Naive thymus-derived CD4-positive, alpha-beta T cell (primary cell): ENCODE results near the gene AIMP2. TPM values are rescaled to one million over a fixed set of nuclear protein-coding genes. Genes with fewer than 3 reads are reported as not detected.
"Not testable (repeated sequence)": the region's sequence is repeated elsewhere in the genome, so short reads cannot be mapped to it uniquely, and the experiment has no call there.

ENCODE experiments used
- ATAC-seq: fragments of 150-1000 bp; cut with Tn5 transposase; 2 replicates; pipeline ENCODE4 v1.10.0; 2021; ENCODE audit warnings: mild to moderate bottlenecking, moderate library complexity
- CTCF ChIA-PET: fragments of 350-600 bp; sonication (Branson Sonifier 250); formaldehyde crosslinking; loops from one replicate; lab custom pipeline; 2021; ENCODE audit warnings: antibody characterized with exemption; lab: Charles Lee
- POLR2A ChIA-PET: fragments of 350-600 bp; sonication (Branson Sonifier 250); formaldehyde crosslinking; loops from one replicate; lab custom pipeline; 2021; ENCODE audit warnings: antibody characterized with exemption, inconsistent platforms; lab: Charles Lee
- DNase-seq, 9 donors: peaks; one replicate each; pipeline versions ENCODE4 v3.0.0 to v3.0.0-alpha.2; 2020 to 2022; ENCODE audit warnings: mixed read lengths in 1 of 9
- H3K27ac ChIP-seq: one replicate; pipeline ENCODE4 v1.7.0; 2013; ENCODE audit warnings: mild to moderate bottlenecking, low read depth, low read length, moderate library complexity
- H3K27me3 ChIP-seq, 2 donors: one replicate each; pipeline ENCODE4 v1.7.0; 2013; ENCODE audit warnings: low read length in 2 of 2, mild to moderate bottlenecking in 2 of 2, moderate library complexity in 2 of 2; ENCODE audit not compliant: control insufficient read depth in 2 of 2, insufficient read depth in 2 of 2
- H3K36me3 ChIP-seq, 3 experiments: 1 replicate in 2 of 3; 2 replicates in 1 of 3; pipeline ENCODE4 v1.7.0; 2013; ENCODE audit warnings: low read length in 3 of 3, mild to moderate bottlenecking in 3 of 3, moderate library complexity in 1 of 3; ENCODE audit not compliant: insufficient read depth in 3 of 3, control insufficient read depth in 2 of 3
- H3K4me1 ChIP-seq, 2 donors: one replicate each; pipeline ENCODE4 v1.7.0; 2013; ENCODE audit warnings: low read length in 2 of 2, mild to moderate bottlenecking in 2 of 2, moderate library complexity in 1 of 2; ENCODE audit not compliant: control insufficient read depth in 2 of 2, insufficient read depth in 2 of 2
- H3K4me3 ChIP-seq: 2 replicates; pipeline ENCODE4 v1.7.0; 2013; ENCODE audit warnings: mild to moderate bottlenecking, low read length
- H3K9me3 ChIP-seq, 3 experiments: 1 replicate in 2 of 3; 2 replicates in 1 of 3; pipeline ENCODE4 v1.7.0; 2013; ENCODE audit warnings: low read length in 3 of 3; ENCODE audit not compliant: control insufficient read depth in 2 of 3
- H3K27ac Mint-ChIP-seq, 9 donors: one replicate each; pipeline ENCODE4 v1.8.0; 2020 to 2022; ENCODE audit warnings: mixed read lengths in 9 of 9, mild to moderate bottlenecking in 8 of 9, moderate library complexity in 5 of 9, inconsistent platforms in 2 of 9
- H3K27me3 Mint-ChIP-seq, 5 donors: one replicate each; pipeline ENCODE4 v1.8.0; 2021 to 2022; ENCODE audit warnings: mixed read lengths in 5 of 5, mild to moderate bottlenecking in 1 of 5
- H3K36me3 Mint-ChIP-seq, 5 donors: one replicate each; pipeline ENCODE4 v1.8.0; 2020 to 2022; ENCODE audit warnings: mixed read lengths in 5 of 5, mild to moderate bottlenecking in 3 of 5, inconsistent platforms in 1 of 5
- H3K4me1 Mint-ChIP-seq, 7 donors: one replicate each; pipeline ENCODE4 v1.8.0; 2020 to 2022; ENCODE audit warnings: mixed read lengths in 7 of 7, mild to moderate bottlenecking in 3 of 7, inconsistent platforms in 1 of 7
- H3K4me3 Mint-ChIP-seq, 10 donors: one replicate each; pipeline ENCODE4 v1.8.0; 2020 to 2022; ENCODE audit warnings: mild to moderate bottlenecking in 10 of 10, mixed read lengths in 10 of 10, moderate library complexity in 6 of 10, inconsistent platforms in 2 of 10
- H3K9me3 Mint-ChIP-seq, 11 donors: one replicate each; pipeline ENCODE4 v1.8.0; 2020 to 2022; ENCODE audit warnings: mixed read lengths in 11 of 11, mild to moderate bottlenecking in 4 of 11, inconsistent platforms in 1 of 11, moderate library complexity in 1 of 11
- intact Hi-C, 2 donors: fragments of 100-400 bp; cut with micrococcal nuclease; formaldehyde crosslinking; loops; one replicate each; pipeline ENCODE4 v1.15.1; 2023
- polyA plus RNA-seq, 2 donors: library from polyadenylated mRNA; unstranded; fragments of 300-500 nt; fragmentation: Illumina TruSeq; gene quantifications; one replicate each; pipeline ENCODE4 v1.2.3, GENCODE V29; 2021
- total RNA-seq, 6 experiments: library from RNA in 5 of 6; stranded (reverse) in 5 of 6; gene quantifications; 1 replicate in 5 of 6; 2 replicates in 1 of 6; pipeline ENCODE4 v1.2.3 and lab custom pipeline; 2021 to 2026

The AIMP2 gene
- total and polyA plus RNA-seq, 7 experiments from 2014 or later: 5.0 to 37.9 (median 12.8) TPM

DNA sequence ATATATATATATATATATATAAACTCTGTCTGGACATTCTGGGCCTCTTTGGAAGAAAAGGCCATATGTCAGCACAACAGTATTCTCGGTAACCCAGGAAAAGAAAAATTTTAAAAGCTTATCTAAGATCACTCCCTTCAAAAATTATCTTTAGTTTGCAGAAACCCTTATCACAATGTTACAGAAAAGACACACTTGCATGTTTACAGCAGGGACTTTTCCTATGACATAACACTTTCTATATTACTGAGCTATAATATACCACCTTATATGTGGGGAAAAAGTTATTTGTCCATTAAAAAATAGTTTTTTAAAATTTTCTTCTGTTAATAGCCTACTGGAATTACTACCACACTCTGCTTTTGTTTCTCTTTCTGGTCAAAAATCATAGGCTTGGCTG, 47.5 kb downstream of the AIMP2 start:
- POLR2A ChIA-PET: interaction anchor here (0.6 to 0.8 kb wide), 3 partner anchors 50 to 60 kb away, joined by 3 to 4 read pairs (median 4); no protein-coding TSS in a partner anchor
- Histone ChIP-seq H3K4me3 (no peak overlapping the region), H3K4me1 (peaks cover 9 to 14% of the 10 kb centered on the region in 2 donors), H3K27me3 (no peaks in the 10 kb centered on the region), H3K9me3 (no peaks in the 10 kb centered on the region), H3K27ac (no peak overlapping the region), H3K36me3 (peaks cover 0 to 9% (median 7%) of the 10 kb centered on the region in 3 experiments)
- H3K27ac Mint-ChIP-seq: no peak overlapping the region
- no peaks in the 10 kb centered on the region for H3K27me3 Mint-ChIP-seq
- CTCF ChIA-PET: interaction anchor here (0.6 to 0.7 kb wide), 2 partner anchors 38 to 216 kb away, joined by 6 to 7 read pairs; no protein-coding TSS in a partner anchor
- intact Hi-C loops: no loop called here
- H3K4me3 Mint-ChIP-seq: peak overlapping the region in 2 of 10 donors; percentile 17 to 89
- no peaks in the 10 kb centered on the region for H3K9me3 Mint-ChIP-seq
- ATAC-seq (no peak), DNase-seq (no peak)
- peaks cover 22 to 37% (median 32%) of the 10 kb centered on the region in 7 donors for H3K4me1 Mint-ChIP-seq
- peaks cover 0 to 14% (median 0%) of the 10 kb centered on the region in 5 donors for H3K36me3 Mint-ChIP-seq

DNA sequence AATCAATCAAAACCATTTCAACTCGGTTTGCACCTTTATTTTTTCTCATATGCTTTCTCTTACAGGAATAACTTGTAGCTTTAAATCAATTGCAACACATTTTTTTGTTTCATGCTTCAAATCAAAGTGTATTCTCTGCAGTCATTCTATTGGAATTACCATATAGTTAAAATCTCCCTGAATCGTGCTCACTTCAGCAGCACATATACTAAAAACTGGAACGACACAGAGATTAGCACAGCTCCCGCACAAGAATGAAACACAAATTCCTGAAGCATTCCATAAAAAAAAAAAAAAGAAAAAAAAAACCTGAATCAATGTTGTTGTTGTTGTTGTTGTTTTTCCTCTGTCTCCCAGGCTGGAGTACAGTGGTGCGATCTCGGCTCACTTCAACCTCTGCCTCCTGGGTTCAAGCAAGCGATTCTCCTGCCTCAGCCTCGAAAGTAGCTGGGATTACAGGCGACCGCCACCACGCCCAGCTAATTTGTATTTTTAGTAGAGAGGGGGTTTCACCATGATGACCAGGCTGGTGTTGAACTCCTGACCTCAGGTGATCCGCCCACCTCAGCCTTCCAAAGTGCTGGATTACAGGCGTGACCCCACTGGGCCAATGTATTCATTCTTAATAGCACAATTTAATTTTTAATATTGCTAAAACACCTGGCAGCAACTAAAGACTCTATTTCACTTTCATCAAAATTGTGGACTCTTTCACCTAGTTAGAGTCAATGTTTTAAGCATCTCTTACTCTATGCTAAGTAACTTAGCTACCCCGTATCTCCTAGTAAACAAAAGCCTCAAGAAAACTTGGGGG, 48.5 kb downstream of the AIMP2 start:
- Mint-ChIP-seq H3K4me1 (peaks cover 22 to 37% (median 32%) of the 10 kb centered on the region in 7 donors), H3K9me3 (no peaks in the 10 kb centered on the region), H3K4me3 (peak overlapping the region; percentile 89 to 97 (median 95)), H3K27ac (peak overlapping the region in 8 of 9 donors; percentile 8 to 98 (median 82)), H3K27me3 (no peaks in the 10 kb centered on the region), H3K36me3 (peaks cover 0 to 12% (median 0%) of the 10 kb centered on the region in 5 donors)
- H3K36me3 ChIP-seq: peaks cover 0 to 9% (median 3%) of the 10 kb centered on the region in 3 experiments
- peaks cover 9 to 14% of the 10 kb centered on the region in 2 donors for H3K4me1 ChIP-seq
- no peaks in the 10 kb centered on the region for H3K9me3 ChIP-seq
- peak overlapping the region; percentile 89 for H3K4me3 ChIP-seq
- DNase-seq: no peak
- no peaks in the 10 kb centered on the region for H3K27me3 ChIP-seq
- ChIA-PET CTCF (interaction anchor here (0.6 to 0.7 kb wide), 3 partner anchors 15 to 213 kb away, joined by 3 to 5 read pairs (median 4); no protein-coding TSS in a partner anchor), POLR2A (interaction anchor here (0.6 to 0.8 kb wide), 6 partner anchors 24 to 675 kb away, joined by 3 to 4 read pairs (median 4); no protein-coding TSS in a partner anchor)
- peak overlapping the region; percentile 87 for H3K27ac ChIP-seq
- intact Hi-C loops: no loop called here
- ATAC-seq: no peak

DNA sequence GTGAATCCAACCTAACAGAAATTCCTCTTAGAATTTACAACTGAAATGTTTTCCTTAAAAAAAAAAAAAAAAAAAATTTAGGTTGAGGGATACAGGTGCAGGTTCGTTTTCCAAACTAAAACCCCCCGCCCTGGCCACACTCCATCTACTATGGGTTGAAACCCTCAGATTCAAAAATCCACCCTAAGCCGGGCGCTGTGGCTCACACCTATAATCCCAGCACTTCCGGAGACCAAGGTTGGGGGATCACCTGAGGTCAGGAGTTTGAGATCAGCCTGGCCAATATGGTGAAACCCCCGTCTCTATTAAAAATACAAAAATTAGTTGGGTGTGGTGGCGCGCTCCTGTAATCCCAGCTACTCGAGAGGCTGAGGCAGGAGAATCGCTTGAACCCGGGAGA, 50.9 kb downstream of the AIMP2 start:
- H3K27me3 ChIP-seq, ATAC-seq, H3K36me3 Mint-ChIP-seq, H3K36me3 ChIP-seq, H3K9me3 ChIP-seq, intact Hi-C loops, H3K27ac ChIP-seq, DNase-seq, H3K9me3 Mint-ChIP-seq, POLR2A ChIA-PET, H3K4me3 ChIP-seq, H3K27me3 Mint-ChIP-seq: not testable (repeated sequence)
- H3K4me1 ChIP-seq: peaks cover 9 to 14% of the 10 kb centered on the region in 2 donors
- CTCF ChIA-PET: interaction anchor here (0.6 kb wide), 1 partner anchor 47 kb away, joined by 3 read pairs; no protein-coding TSS in a partner anchor
- Mint-ChIP-seq H3K4me3 (peak overlapping the region in 4 of 10 donors; percentile 92 to 97 (median 94)), H3K4me1 (peaks cover 21 to 31% (median 29%) of the 10 kb centered on the region in 7 donors), H3K27ac (peak overlapping the region in 3 of 9 donors; percentile 93 to 97 (median 95))

DNA sequence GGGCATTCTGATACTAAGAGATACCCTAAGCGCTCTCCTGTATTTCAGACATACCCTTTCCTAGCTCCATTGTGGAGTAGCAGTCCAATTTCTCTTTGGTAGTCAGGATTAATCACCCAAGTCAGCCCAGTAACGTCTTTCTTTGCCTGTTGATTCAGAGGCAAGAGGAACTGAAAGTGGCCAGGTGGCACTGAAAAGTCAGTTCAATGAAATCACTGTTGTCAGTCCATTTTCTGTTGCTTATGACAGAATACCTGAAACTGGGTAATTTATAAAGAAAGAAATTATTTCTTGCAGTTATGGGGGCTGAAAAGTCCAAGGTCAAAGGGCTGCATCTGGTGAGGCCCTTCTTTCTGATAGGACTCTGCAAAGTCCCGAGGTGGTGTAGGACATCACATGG, 62.3 kb downstream of the AIMP2 start:
- Histone ChIP-seq H3K4me3 (no peak overlapping the region), H3K36me3 (no peaks in the 10 kb centered on the region), H3K27me3 (no peaks in the 10 kb centered on the region), H3K9me3 (no peaks in the 10 kb centered on the region), H3K4me1 (no peaks in the 10 kb centered on the region), H3K27ac (no peak overlapping the region)
- DNase-seq (no peak), ATAC-seq (no peak)
- Mint-ChIP-seq H3K27ac (no peak overlapping the region), H3K4me3 (no peak overlapping the region), H3K27me3 (peaks cover 0 to 2% (median 0%) of the 10 kb centered on the region in 5 donors), H3K9me3 (no peaks in the 10 kb centered on the region), H3K4me1 (no peaks in the 10 kb centered on the region), H3K36me3 (no peaks in the 10 kb centered on the region)
- POLR2A ChIA-PET: no interaction called here
- CTCF ChIA-PET: no interaction called here
- intact Hi-C loops: no loop called here

Other genes starting within 250 kb of the AIMP2 start
- gene RNF216, start 227.6 kb upstream of the AIMP2 start, total RNA-seq: 100 to 1,000 TPM in 2 of 5 experiments, 10 to 100 TPM in 3; 41.7 to 103 (median 91.2) TPM
- 10 to 100 TPM; 29.2 to 51.3 TPM for gene RNF216, start 227.6 kb upstream of the AIMP2 start, polyA plus RNA-seq
- gene OCM, start 128.5 kb upstream of the AIMP2 start, total RNA-seq: 10 to 100 TPM in 2 of 5 experiments, 1 to 10 TPM in 2, under 1 TPM in 1; 0.80 to 17.9 (median 7.7) TPM
- gene OCM, start 128.5 kb upstream of the AIMP2 start, polyA plus RNA-seq: 1 to 10 TPM; 2.3 to 2.9 TPM
- gene CCZ1, start 110.5 kb upstream of the AIMP2 start, total RNA-seq: 10 to 100 TPM; 65.2 to 83.6 (median 75.6) TPM
- gene CCZ1, start 110.5 kb upstream of the AIMP2 start, polyA plus RNA-seq: 10 to 100 TPM; 39.4 to 43.2 TPM
- under 1 TPM in 1 of 5 experiments, not detected in 4; 0.41 TPM for gene RSPH10B, start 38.6 kb upstream of the AIMP2 start, total RNA-seq
- gene RSPH10B, start 38.6 kb upstream of the AIMP2 start, polyA plus RNA-seq: not detected
- 10 to 100 TPM; 12.5 to 26.3 (median 23.5) TPM for gene PMS2, start 223 bp upstream of the AIMP2 start, total RNA-seq
- 10 to 100 TPM in 1 of 2 donors, 1 to 10 TPM in 1; 8.4 to 18.6 TPM for gene PMS2, start 223 bp upstream of the AIMP2 start, polyA plus RNA-seq
- not detected for gene ANKRD61, start 22.1 kb downstream of the AIMP2 start, total RNA-seq
- under 1 TPM; 0.29 to 0.50 TPM for gene ANKRD61, start 22.1 kb downstream of the AIMP2 start, polyA plus RNA-seq
- 100 to 1,000 TPM in 1 of 5 experiments, 10 to 100 TPM in 4; 58.6 to 111 (median 66.8) TPM for gene EIF2AK1, start 49.9 kb downstream of the AIMP2 start, total RNA-seq
- 10 to 100 TPM; 72.4 to 79.4 TPM for gene EIF2AK1, start 49.9 kb downstream of the AIMP2 start, polyA plus RNA-seq
- gene USP42, start 95.7 kb downstream of the AIMP2 start, total RNA-seq: 10 to 100 TPM; 17.5 to 27.7 (median 18.1) TPM
- 10 to 100 TPM in 1 of 2 donors, 1 to 10 TPM in 1; 7.4 to 18.0 TPM for gene USP42, start 95.7 kb downstream of the AIMP2 start, polyA plus RNA-seq